Measurements from ENCODE around the gene BCL2L13.
"Not testable (repeated sequence)": the region's sequence is repeated elsewhere in the genome, so short reads cannot be mapped to it uniquely, and the experiment has no call there.

The BCL2L13 gene

DNA sequence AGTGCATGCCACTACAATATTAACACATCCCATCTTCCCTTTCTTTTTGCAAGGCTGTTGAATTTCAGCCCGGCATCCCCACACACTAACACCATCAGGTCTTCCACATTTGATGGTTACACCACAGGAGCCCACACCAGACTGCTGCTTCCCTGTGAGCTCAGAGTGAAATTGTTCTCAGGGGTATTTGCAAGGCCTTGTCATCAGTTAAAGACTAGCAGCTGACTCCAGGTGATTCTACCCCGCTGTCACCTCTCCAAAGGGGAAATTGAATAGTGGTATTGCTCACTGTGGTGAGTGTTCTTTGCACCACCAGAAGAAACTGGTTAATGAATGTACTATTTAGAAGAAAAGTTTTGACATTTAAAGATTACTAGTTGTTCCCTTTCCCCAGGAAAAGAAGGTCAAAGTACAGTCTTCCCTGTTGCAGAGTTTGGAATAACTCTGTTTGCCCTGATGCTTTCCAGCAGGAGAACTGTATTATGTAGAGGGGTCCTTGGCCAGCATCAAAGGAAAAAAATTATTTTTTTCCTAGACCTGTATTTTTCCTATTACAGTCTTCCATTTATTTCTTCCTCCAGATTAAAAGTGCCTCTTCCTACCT lies 93.8 kb downstream of the BCL2L13 start:
- DNase-seq, result no peak

DNA sequence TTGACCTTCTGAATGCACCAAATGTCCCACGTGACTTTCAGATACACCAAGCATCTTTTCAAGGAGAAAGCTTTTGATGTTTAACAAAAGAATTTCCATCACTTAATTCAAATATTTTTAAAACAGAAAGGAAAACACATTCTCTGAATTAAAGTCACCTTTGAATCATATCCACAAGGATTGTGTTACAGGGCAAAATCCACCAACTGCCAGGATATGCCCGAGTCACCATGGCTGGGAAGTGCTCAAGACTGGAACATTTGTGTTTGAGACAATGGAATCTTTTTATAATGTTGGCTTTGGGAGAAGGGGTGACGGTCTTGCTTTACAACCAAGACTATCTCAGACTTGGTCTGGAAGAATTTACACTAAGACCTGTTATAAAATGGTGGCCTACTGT lies 94.9 kb downstream of the BCL2L13 start:
- no peak for DNase-seq

DNA sequence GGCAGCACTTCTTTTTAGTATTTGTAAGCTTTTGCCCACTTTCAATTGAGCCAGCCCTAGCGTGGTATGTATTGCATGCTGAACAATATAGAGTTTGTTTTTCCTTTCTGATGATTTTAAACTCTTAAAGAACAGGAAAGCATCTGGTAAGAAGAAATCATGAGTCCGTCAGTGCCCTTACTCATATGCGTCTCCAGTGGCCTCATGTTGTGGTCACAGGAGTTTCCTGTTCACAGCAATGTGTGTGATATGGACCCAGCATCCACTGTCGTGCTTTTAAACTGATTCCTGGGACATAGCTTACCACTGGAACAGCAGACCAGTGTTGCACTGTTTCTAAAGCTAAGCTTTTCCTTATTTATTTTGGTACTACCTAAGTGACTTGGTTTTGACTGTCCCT lies 95.6 kb downstream of the BCL2L13 start:
- DNase-seq, result no peak

DNA sequence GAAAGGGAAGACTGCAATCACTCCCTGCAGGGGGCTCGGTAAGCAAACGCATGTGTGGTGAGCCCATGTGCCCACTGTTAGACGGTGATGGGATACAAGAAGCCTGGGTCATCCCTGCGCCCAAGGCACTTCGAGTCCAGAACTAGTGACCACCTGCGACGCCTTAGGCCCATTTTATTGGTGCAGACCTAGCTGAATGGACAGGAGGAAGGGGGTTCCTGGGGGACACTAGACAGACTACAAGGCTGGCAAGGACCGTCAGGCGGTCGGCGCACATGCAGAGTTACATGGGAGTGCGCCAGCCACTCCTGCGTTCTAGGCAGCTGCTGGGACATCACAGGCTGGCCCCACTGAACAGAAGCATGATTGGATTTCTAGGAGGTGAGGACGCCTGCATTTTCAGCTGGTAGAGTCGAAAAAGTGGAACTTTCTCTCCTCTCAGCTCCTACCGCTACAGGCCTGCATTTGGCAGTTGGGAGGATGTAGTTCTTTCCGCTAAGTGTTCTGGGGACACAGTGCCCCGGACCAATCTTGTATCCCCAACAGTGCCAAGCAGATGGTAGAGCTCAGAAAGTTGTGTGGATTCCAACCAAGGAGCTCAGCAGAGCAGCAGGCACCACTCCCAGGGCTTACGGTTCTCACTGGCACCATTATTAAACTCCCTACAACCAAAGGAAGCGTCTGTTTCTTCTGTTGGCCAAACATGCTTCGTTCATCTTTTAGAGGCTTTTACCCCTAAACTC lies 100.0 kb downstream of the BCL2L13 start:
- no peak for DNase-seq

DNA sequence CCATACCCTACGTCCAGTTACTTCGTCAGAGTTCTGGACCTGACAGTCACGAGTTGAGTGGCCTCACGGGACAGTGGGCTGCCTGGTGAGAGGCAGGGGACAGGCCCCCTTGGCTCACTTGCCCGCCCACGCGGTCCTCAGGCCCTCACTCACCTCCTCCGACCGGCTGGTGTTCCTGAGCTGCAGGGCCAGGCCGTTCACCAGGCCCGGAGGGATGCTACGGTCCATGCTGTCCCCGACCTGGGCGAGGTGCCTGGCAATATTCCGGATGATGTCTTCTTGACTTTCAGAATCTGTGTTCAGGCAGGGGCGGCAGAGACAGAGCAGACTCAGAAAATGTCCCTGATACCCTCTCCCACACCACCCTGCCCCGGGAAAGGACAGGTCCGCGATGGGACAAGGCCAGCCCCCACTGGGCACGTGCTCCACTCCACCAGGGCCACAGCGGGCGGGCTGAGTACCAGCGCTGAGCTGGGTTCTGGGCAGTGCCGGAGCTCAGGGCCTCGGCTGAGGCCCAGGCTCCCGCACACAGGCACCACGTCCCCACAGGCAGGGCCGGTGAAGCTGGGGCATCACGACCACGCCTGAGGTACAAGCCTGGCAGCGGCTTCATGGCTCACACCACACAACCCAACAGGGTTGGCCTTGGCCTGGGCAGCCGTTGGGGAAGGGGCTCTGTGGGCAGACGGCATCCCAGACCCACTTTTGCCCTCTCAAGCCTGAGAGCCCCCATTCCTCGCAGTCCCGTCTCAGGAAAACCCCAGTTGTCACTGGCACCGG lies 100.8 kb downstream of the BCL2L13 start:
- no peak for DNase-seq

DNA sequence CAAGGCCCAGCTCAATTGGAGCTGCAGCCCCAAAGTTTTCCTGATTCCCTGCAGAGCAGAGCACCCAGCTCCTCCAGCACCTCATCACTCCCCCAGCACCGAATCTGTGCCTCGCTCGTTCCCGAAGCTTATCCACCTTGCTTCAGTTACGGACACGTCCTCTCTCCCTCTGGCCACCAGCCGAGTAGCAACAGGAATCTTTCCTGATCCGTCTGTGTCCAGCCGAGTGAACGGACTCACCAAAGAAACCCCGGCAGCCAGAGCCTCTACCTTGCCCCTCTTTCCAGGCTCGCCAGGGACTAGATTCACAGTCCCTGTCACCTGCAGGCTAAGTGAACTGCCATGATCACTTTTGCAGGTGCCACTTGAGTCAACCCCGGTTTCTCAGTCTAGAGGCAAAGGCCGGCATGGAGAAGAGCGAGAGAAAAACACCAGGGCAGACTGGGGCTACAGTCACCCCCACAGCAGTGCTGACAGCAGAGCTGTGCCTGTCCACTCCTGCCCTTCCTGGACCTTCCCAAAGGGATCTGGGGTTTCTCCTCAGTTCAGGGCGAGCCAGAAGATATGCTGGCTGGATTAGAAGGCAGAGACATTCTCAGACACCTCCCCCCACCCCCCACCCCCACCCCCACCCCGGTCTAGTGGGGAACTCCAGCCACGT lies 103.4 kb downstream of the BCL2L13 start:
- no peak for DNase-seq

DNA sequence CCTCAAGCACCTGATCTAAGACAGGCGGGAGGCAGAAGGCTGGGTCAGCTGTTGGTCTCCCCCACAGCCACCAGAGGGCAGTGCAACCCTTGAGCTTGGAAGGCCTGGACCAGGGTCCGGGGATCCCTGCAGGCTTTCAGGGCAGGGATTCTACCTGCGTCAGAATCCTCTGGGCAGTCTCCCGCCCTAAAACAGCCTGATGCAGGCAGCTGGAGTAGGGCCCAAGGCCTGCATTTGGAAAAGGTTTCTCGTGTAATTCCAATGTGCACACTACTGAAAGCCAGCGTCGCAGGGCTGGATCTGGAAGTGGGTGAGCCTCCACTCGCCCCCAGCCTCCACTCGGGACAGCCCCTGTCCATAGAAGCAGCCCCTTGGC lies 104.0 kb downstream of the BCL2L13 start:
- peak; percentile 28 for DNase-seq

DNA sequence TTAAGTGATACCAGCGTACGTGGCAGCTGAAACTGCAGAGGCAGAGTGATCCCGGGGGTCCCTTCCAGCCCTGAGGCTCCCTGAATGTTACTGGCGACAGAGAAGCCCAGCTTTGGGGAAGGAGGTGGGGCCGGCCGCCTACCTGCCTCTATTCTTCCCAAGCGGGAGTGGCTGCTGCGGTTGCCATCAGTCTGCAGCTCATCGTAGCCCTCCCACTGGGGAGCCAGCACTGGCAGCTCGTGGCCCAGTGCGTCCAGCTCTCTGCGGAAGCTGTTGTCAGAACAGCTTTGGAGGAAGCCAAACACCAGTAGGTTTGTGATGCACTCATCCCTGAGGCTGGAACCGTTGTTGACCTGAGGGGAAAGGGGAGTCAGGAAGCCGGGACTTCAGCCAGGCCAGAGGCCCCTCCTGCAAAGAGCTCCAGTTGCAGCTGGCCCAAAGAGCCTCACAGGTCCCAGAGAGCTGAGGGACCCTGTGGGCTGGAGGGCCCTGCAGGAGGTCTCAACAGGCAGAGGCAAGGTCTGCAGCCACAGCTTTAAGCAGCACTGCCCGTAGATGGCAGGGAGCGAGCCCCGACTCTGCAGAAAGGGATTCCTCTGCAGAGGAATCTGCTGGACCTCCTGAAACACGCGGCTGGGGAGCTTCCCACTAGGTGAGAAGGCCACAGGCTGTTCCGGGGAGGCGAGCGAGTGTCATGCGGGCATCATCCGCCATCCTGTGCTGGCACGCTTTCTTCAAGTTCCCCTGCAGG lies 105.3 kb downstream of the BCL2L13 start:
- DNase-seq, result no peak

DNA sequence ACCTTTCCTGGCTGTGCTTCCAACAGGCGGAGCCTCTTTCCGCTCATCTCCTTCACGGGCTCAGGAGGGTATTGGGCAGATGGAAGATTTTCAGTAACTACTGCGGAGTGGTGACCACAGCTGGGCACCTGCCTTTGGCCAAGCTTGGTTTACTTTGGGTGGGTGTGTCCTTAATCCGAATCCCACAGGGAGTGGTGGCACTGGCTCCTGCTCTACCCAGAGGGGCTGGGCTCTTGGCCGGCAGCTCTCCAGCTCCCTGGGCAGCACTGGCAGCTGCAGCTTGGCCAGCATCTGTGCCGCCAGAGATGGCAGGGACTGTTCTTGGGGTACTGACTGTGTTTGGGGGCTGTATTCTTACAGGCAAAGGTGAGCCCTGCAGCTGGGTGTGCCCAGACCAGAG lies 105.9 kb downstream of the BCL2L13 start:
- no peak for DNase-seq

DNA sequence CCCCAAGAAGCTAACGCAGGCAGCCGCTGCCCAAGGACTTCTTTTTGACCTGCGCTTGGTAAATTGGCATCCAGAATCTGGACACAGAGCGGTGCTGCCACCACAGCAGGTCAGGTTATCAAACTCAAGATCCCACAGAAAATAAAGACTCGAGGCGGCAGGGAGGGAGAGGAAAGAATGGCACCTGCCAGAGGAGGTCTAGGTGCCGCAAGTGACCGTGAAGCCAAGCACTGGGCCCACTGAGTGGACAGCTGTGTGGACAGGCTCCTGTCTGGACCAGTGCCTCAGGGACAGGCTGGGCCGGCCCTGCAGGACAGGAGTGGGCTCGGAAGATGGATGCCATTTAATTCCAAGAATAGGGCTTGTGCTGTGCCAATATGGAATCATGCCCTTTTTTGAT lies 108.4 kb downstream of the BCL2L13 start:
- no peak for DNase-seq

DNA sequence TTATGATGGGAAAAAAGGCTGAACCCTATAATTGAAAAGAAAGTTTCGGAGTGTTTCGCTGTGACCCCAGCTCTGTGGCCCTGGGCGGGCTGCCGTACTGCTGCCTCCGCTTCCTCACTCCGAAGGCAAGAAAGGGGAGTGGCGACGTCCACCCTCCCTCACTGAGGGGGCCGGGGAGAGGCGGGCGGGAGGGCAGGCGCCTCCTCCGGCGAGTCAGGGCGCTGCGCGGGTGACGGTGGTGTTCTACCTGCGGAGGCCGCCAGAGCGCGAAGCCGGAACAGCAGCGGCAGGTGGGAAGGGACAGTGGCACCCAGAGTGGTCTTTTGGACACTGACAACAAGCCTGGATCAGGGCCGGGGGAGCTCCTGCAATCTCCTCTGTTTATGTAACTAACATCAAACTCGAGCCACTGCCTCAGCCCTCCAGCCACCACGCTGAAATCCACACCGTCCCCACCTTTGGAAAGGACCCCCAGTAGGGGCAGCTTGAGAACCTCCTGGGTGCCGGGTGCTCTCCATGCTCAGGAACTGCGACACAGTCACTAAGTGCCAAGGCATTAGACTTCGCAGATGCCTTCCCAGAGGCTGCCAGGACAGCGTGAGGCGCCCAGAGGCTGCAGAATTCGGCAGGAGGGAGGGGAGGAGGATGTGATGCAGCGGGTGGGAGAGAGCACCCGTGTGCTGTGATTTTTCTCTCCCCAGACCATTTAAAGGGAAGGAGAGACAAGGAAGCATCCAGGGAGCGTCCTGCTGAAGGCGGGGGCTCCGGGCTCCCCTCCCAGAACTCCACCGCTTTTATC lies 110.2 kb downstream of the BCL2L13 start:
- no peak for DNase-seq

DNA sequence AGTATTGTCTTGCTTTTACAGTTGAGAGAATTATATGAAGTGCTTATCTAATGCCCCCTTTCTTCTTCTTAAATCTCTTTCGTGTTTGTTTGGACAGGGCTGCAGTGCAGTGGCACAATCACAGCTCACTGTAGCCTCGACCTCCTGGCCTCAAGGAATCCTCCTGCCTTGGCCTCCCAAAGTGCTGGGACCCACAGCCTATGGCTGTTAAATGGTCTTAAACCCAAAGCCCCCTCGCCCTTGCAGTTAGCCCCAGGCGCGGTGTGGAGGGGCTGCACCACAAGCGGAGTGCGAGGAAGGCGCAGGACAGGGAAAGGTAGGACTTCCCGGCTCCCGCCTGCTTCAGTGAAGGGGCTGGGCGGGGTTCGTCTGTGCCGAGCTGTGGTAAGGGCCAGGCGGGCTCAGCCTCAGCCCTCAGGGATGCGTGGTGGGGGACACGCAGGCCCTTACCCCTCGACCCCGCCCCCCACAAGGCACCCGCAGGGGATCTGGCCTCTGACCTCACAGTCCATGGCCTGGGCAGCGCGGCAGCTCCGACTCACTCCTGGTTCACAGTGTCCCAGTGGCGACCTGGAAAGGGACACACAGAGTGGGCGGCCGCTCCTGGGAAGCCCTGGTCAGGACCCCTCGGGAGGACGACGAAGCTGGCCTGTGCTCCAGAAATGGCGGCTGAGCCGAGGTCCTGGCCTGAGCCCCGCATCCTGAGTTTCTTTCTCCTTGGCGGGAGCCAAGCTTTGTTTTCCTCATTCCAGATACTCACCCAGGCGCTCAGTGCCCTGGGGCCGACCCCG lies 111.2 kb downstream of the BCL2L13 start:
- no peak for DNase-seq

DNA sequence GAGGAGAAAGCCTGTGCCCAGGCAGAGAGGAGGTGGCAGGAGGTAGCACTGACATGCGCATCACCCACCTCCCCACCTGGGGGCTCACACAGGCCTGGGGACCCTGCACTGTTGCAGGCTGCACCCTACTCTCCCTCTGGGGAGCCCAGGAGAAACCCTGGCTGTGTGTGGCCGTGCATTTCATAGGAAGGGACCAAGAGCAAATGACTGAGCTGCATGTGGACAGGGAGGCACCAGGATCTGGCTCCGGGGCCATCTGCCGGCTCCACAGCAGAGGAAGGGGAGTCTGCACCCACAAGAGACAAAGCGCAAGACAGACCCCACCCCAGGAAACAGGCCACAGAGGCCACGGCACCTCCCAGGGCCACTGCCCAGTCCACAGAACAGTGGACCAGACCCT lies 113.0 kb downstream of the BCL2L13 start:
- no peak for DNase-seq

DNA sequence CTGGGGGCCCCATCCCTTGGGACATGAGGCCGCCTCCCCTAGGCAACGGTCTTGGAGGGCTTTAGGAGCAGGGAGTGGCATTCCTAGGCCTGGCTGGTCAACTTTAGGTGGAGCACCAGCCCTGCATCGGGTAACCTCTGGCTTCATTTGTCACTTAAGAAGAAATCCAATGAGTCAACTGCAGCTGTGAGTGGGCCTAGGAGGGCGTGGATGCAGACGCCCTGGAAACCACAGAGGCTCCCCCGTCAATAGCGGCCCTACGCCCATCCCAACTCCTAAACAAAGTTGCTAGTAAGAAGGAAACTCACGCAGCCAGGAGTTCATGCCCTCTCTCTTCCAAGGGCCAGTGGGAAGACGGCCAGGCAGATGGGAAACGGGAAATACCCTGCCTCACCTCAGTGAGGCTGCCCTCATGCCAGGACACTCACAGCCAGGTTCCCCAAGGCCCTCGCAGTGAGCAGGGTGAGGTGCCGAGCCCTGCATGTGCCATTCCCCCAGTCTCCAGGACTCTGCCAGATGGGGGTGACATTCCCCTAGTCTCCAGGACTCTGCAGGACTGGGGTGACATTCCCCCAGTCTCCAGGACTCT lies 114.9 kb downstream of the BCL2L13 start:
- DNase-seq, result no peak

DNA sequence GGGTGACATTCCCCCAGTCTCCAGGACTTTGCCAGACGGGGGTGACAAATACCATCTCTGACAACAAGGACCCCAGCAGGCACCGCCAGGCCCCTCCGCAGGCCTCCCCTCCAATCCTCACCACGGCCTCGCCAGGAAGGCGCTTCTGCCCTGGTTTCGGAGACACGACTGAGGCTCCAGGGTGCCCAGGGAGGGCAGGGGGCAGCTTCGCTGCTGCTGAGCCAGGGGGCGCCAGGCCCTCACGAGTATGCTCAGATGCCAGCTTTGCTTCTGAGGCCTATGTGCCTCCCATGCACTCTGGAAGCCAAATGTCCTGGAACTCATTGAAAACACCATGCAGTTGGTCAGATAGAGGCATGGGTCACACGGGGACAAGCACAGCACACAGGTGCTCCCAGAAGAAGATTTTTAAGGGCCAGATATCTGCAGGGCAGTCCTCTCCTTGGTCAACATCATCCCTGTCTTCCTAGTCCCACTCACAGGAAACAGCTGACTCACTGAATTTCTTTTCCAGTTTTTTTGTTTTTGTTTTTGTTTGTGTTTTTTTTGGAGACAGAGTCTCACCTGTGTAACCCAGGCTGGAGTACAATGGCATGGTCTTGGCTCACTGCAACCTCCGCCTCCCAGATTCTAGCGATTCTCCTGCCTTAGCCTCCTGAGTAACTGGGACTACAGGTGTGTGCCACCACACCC lies 115.8 kb downstream of the BCL2L13 start:
- DNase-seq, result no peak

DNA sequence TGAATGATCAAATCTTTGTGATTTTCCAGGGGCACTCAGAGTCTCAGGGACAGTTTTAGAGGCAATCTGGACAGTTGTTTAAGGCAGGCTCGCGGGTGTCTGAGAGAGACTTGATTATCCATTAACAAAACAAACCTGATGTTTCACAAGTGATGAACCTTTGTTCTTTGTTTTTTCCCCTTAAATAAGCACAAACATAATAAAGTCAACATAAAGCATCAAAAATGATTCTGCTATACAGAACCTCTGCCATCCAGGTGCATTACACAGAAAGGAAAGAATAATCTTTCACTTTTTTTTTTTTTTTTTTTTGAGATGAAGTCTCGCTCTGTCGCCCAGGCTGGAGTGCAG lies 122.6 kb downstream of the BCL2L13 start:
- DNase-seq, result no peak

DNA sequence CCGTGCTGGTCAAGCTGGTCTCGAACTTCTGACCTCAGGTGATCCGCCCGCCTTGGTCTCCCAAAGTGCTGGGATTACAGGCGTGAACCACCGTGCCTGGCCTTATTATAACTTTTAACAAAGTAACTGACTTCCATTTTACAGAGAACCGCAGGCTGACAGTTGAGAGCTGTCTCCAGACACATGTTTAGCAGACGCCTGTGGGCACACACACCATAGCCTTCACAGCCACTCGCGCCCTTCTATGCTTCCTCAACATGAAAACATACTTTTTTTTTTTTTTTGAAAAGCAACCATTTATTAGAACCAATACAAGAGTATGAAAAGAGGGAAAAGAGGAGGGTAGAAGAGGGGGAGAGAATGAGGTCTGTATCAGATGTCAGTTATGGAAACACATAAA lies 124.9 kb downstream of the BCL2L13 start:
- DNase-seq, result not testable (repeated sequence)

DNA sequence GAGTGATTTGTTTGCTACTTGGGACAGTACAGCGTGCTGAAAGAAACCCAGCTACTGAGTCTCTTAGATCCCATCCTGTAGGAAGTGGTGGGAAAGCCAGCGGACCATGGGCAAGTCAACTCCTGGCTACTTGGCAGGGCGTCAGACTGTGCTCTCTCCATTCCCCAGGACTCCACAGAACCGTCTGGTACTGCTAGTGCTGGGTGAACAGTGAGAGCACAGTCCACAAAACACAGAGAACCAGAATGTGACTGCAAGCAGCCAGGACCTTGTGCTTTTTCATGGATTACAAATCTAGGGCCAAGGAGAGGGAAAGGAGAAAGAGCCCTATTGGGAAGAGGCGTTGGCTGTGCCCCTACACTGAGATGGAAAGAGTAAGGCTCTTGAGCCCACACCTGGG lies 125.5 kb downstream of the BCL2L13 start:
- no peak for DNase-seq

DNA sequence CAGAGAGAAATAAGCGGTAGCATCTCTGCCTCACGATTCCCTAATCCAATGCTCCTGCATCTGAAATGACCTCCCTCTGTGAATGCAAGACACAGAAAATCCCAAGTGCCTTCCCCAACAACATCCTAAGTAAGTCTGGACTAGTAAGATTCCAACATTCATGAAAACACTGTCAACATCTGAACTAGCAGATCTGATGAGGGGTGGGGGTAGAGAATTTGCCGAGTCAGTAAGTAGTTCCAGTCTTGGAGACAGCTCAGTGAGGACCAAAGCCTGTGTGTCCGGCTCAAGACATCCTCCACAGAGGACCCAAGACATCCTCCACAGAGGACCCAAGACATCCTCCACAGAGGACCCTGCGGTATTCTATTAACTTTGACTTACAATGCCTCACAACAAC lies 126.3 kb downstream of the BCL2L13 start:
- DNase-seq, result not testable (repeated sequence)
